GM21619 (cell line): ENCODE data around the gene TSPAN18.

Experiments used
- ATAC-seq: cut with Tn5 transposase; IDR thresholded peaks from one replicate; pipeline ENCODE4 v1.9.1; 2021; ENCODE audit not compliant: unreplicated experiment

The TSPAN18 gene

GRCh38 chr11:44885065-44885810 is 158.5 kb downstream of the TSPAN18 start:
- no peak for ATAC-seq

GRCh38 chr11:44885919-44886789 is 159.4 kb downstream of the TSPAN18 start:
- ATAC-seq: no peak

GRCh38 chr11:44886790-44887140 is 160.0 kb downstream of the TSPAN18 start:
- ATAC-seq: no peak

- ATAC-seq: no peak
Measured at GRCh38 chr11:44887636-44888035, 160.9 kb downstream of the TSPAN18 start.

GRCh38 chr11:44889266-44889665 is 162.5 kb downstream of the TSPAN18 start:
- ATAC-seq: no peak

GRCh38 chr11:44892843-44893242 is 166.1 kb downstream of the TSPAN18 start:
- ATAC-seq: no peak

GRCh38 chr11:44893308-44893822 is 166.6 kb downstream of the TSPAN18 start:
- no peak for ATAC-seq

GRCh38 chr11:44893846-44894617 is 167.3 kb downstream of the TSPAN18 start:
- no peak for ATAC-seq

- no peak for ATAC-seq
Measured at GRCh38 chr11:44899959-44900358, 173.2 kb downstream of the TSPAN18 start.

- ATAC-seq: no peak
Measured at GRCh38 chr11:44901120-44901633, 174.4 kb downstream of the TSPAN18 start.

GRCh38 chr11:44901786-44902185 is 175.0 kb downstream of the TSPAN18 start:
- ATAC-seq: no peak

GRCh38 chr11:44903035-44903434 is 176.3 kb downstream of the TSPAN18 start:
- ATAC-seq: no peak

GRCh38 chr11:44903518-44903917 is 176.8 kb downstream of the TSPAN18 start:
- ATAC-seq: no peak

GRCh38 chr11:44904261-44905020 is 177.7 kb downstream of the TSPAN18 start:
- ATAC-seq: no peak

GRCh38 chr11:44905131-44905866 is 178.5 kb downstream of the TSPAN18 start:
- no peak for ATAC-seq

- no peak for ATAC-seq
Measured at GRCh38 chr11:44906649-44907048, 179.9 kb downstream of the TSPAN18 start.

- ATAC-seq: no peak
Measured at GRCh38 chr11:44909557-44909956, 182.8 kb downstream of the TSPAN18 start.

GRCh38 chr11:44910591-44910990 is 183.8 kb downstream of the TSPAN18 start:
- no peak for ATAC-seq

GRCh38 chr11:44911029-44911814 is 184.5 kb downstream of the TSPAN18 start:
- no peak for ATAC-seq
